Mucosa of gallbladder (tissue), 1 donor: ENCODE results near the gene CACNB4. TPM values are rescaled to one million over a fixed set of nuclear protein-coding genes. Genes with fewer than 3 reads are reported as not detected.
"Not testable (repeated sequence)": the region's sequence is repeated elsewhere in the genome, so short reads cannot be mapped to it uniquely, and the experiment has no call there.

Experiments used
- DNase-seq: peaks from one replicate; pipeline ENCODE4 v3.0.0-alpha.2; 2020; ENCODE audit warnings: low spot score
- total RNA-seq: library from RNA; stranded (reverse); gene quantifications from one replicate; pipeline ENCODE4 v1.2.1, GENCODE V29; 2021
- donor health status: DM: no; HTN: no; CAD: no.

CACNB4 gene
- total RNA-seq, 1 donor from 2014 or later = 1.8 TPM

DNA sequence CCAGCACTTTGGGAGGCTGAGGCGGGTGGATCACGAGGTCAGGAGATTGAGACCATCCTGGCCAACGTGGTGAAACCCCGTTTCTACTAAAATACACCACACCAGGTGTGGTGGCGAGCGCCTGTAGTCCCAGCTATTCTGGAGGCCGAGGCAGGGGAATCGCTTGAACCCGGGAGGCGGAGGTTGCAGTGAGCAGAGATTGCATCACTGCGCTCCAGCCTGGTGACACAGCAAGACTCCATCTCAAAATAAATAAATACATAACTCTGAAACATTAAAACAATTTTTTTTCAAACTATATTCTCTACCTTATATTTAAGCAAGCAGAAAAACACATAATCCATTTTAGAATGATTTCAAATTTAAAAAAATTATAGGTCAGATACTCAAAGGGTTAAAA, 77.8 kb downstream of the CACNB4 start:
- not testable (repeated sequence) for DNase-seq

DNA sequence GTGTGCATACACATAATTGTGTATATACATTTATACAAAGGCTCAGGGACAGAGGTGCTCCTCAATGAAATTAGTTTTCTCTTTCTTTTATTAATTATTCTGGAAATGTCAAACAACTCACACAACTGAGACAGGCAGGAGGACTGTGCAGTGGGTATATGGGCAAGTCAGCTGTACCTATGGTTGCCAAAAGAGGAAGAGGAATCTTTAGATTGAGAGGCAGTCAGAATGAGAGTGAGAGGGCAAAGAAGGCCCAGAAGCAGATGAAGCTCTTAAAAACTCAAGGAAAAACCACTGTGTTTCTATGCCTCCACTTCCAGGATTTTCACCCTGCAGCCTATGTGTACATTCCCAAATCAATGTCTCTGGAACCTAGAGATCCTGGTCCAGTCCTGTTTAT, 79.1 kb downstream of the CACNB4 start:
- no peak for DNase-seq

DNA sequence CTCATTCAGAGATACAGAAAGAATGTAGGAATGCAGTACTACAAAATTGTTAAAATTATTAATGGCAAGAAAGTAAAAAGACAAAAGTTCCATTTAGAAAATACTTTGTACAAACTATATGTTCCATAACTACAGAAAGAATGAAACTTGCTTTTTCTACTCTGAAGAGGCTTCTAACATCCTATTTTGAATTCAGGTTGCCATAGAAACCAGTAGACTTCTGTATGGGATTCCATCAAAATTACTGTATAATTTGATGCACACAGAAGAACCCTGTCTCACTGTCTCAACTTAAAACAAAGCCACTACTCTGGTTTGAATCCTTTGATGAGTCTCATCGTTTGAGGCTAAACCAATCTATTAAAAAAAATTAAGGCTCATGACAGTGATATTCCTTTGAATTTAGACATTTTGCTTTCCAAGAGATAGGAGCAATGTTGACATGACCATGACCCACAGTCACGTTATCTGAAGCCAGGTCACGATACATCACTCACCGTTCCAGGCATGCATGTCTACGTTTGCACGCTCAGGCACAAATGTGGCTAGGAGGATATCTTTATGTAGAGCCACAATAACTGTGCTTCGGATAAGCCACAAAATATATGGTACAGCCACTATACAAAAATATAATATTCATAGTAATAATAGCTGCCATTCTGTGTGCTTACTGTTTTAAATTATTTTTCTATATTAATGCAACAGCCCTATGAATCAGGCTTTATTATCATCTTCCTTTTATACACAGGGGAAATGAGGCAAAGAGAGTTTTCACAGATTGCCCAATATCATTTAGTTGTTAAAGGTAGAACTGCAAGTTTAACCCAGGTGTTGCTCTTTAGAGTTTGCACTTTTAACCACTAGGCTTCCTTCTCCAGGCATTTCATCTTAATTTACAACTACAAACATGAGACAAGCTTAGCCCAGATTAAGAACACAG, 82.4 kb downstream of the CACNB4 start:
- no peak for DNase-seq

DNA sequence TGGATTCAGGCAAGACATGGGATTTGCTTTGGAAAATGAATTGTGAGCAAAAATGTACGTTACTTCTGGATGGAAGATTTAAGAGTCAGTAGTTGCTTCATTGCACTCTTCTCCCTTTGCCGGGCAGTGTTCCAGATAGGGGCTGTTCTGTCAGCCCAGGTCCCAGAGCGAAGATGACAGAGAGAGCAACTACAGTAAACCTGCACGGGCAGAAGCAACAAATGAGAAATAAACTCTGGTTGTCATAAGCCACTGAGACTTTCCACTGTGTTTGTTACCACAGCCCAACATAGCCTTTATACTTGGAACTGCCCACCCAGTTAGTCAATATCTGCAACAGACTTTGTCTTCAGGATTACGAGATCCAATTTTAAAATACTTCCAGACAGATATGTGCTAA, 83.3 kb downstream of the CACNB4 start:
- no peak for DNase-seq

DNA sequence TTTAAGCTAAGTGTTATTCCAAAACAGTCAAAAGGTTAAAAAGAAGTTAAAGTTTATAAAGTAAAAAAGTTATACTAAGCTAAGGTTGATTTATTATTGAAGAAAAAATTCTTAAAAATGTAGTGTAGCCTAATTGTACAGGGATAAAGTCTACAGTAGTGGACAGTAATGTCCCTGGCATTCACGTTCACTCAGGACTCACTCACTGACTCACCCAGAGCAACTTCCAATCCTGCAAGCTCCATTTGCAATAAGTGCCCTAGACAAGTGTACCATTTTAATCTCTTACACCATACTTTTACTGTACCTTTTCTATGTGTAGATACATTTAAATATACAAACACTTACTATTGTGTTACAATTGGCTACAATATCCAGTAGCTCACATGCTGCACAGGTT, 86.1 kb downstream of the CACNB4 start:
- DNase-seq = no peak

DNA sequence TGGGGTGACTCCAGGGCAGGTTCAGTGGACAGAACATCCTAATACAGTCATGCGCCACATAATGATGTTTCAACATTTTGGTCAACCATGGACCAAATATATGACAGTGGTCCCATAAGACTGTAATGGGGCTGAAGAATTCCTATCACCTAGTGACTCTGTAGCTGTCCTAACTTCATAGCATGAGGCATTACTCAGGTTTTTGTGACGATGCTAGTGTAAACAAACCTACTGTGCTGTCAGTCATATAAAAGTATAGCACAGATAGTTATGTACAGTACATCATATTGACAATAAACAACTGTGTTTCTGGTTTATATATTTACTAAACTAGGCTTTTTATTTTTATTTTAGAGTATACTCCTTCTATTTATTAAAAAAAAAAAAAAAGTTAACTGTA, 87.1 kb downstream of the CACNB4 start:
- DNase-seq = no peak

DNA sequence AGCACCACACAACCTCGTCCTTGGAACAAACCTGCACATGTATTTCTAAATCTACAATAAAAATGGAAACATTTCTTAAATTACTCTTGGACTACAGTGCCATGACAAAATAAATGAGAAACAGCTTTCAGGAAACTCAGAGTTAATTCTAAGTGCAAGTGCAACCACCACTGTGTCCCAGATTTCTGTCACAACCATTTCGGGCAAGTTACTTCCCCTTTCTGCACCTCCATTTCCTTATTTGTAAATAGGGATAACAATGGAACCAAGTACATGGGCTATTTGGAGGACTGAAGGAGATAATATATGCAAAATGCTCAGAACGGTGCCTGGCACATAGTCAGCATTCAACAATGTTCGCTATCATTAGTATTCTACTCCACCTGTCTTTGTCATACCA, 93.2 kb downstream of the CACNB4 start:
- DNase-seq = no peak

DNA sequence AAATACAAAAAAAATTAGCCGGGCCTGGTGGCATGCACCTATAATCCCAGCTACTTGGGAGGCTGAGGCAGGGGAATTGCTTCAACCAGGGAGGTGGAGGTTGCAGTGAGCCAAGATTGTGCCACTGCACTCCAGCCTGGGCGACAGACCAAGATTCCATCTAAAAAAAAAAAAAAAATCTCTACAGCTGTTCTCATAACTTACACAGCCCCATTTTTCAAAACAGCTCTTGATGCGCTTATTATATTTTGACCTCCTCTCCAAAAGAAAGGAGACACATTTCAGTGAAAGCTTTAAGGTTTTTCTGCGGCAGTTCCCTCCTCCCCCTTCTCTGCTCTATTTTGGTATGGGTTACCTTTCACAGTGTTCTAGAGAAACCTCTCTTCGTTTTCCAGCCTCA, 95.6 kb downstream of the CACNB4 start:
- not testable (repeated sequence) for DNase-seq

DNA sequence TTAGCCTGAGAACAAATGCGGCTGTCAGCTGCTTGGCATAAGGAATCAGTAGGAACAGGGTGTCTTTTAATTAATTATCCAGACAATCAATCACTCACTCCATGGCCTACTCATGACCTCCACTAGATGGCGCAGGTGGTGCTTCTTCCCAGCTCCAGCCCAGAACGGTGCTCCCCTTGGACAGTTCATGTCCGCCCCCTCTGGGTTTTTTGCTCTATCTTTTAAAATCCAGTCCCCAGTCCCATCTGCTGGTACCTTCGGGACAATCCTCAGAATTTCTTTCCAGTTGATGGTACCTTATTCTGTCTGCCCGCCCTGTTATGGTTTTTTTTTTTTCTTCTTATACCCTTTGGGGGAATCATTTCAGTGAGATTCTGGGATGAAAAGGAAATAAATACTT, 99.8 kb downstream of the CACNB4 start:
- peak; percentile 23 for DNase-seq

DNA sequence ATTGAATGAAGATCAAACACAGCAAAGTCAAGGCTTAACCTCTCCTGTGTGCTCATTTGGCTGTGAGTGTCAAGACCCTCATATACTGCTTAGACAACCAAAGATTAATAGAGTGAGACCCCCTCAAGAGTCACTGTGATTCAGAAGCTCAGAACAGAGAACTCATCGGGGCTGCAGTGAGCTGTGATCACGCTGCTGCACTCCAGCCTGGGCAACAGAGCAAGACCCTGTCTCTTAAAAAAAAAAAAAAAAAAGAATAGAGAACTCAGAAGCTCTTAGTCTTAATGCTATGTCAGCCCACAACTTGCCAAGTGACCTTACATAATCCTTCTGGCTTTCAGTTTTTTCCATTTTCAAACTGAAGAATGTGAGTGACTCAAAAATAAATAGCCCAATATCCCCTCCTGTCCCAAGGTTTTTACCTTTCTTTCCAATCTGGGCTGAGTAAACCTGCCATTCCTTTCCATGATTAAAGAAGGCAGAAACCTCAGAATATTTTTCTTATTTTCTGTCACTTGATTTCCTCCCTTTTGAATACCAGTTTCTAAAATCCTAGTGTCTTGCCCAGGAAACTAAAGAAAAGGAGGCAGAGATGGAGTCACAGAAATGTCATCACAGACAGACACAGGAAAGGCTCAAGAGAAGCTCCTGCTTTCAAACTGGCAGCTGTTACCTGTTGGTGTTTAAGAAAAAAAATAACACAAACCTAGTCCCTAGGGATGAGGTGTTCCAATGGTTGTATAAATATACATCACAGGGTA, 102.4 kb downstream of the CACNB4 start:
- no peak for DNase-seq

DNA sequence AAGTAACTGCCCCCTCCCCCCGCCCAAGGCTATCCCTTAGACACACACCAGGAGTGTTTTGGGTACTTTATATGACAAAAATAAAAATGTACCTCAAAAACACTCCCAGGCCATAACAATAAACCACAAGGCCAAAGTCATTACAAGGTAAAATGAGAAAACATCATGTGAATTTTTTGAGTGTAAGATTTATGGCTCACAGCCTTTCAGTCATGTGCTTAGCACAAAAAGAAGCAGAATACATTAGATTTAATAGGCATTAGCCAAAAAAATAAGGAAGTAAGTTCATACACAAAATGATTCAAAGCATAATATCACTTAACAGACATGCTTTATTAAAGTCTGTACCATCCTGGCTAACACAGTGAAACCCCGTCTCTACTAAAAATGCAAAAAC, 103.7 kb downstream of the CACNB4 start:
- no peak for DNase-seq

DNA sequence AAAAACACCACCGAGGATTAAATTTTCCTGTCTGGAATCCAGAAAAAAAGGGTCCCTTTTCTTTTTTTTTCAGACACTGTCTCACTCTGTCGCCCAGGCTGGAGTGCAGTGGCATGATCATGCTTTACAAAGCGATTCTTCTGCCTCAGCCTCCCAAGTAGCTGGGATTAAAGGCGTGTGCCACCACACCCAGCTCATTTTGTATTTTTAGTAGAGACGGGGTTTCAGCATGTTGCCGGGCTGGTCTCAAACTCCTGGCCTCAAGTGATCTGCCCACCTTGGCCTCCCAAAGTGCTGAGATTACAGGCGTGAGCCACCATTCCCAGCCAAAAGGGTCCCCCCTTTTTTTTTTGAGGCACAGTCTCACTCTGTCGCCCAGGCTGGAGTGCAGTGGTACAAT, 104.7 kb downstream of the CACNB4 start:
- DNase-seq = not testable (repeated sequence)

DNA sequence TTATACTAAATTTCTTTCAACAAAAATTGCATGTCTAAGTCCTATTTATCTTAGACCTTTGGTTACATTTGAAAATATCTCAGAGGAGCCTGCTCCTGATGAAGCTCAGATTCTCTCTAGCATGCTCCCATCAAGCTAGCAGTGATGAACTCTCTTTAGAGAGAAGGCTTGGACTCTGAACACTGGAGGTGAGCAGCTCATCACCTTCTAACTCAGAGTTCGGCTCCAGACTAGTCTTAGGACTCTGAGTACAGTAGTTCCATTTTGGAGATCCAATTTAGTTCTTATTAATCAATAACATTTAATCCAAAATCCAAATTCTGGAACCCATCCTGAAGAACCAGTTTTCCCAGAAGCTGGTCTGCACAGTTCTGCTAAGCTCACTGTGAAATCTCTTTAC, 107.8 kb downstream of the CACNB4 start:
- DNase-seq = no peak

DNA sequence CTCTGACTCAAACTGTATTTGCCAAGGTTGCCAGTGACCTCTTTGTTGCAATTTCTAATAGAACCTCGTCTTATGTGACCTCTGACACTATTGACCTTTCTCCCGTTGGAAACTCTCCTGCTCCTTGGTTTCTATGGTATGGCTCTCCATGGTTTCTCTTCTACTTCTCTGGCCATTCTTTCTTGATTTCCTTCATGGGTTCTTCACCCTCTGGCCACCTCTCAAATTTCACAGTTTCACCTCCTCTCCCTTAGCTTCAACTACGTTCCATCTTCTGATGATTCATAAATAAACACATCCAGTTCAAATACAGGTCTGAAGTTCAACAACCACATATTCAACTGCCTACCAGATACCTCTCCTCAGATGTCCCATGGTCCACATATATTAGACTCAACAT, 109.5 kb downstream of the CACNB4 start:
- DNase-seq = no peak

DNA sequence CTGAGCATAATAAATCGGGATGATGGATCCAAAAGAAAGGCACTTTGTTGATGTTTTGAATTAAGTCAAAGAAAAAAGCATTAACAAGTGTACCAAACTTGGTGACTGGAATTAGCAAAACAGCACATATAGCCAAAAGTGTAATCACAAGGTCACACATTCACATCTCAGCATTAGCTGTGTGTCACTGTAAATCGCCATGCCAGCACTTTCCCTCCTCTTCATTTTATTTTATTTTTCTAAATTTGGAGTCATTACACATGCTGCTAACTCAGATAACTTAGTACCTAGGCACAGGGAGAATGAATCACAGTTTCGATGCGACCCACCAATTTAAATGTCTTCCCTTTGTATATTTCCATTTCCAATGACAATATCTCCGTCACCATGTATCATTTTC, 111.4 kb downstream of the CACNB4 start:
- no peak for DNase-seq

DNA sequence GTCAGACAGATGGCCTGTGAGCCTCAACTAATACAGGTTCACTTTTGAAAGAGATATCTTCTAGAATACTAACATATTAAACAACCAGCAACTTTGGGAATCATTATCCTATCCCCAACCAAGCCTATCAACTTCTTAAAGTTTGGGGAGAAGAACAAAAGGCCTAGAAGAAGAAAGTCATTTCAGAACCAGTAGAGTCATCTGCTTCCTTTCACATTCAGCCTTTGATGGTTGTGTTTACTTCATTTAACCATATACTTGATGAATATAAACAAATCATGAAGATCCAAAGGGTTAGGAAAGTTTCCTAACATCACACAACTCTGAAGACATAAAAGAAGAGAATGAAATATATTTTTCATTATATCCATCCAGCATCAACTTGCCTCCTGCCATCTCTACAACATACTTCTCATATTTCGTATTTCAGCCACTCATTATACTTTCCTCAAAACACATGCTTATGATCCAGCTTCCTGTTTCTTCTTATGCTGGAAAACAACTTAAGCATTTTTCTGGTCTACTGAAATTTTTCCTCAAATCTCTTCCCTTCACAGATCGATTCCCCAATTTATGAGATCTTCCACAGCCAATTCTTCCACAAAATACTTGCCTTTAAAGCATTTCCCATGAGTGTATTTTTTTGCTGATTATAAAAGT, 114.3 kb downstream of the CACNB4 start:
- DNase-seq = no peak

DNA sequence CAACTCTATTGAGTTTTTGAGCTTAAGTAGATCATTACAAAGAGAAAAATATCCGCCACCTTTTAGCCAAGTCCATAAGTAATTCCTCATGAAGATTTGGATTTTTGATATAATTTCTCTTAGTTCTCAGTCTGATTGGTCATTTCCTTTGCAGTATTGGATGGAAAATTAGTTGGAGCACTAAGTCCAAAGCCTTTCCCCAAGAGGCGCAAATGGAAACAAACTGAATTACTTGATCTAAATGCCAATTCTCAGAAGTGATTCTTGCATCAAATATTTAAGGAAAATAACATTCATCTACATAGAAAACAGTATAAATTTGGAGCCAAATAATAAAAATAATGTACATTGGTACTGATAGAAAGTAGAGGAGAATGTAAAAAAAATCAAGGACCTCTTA, 115.6 kb downstream of the CACNB4 start:
- no peak for DNase-seq

DNA sequence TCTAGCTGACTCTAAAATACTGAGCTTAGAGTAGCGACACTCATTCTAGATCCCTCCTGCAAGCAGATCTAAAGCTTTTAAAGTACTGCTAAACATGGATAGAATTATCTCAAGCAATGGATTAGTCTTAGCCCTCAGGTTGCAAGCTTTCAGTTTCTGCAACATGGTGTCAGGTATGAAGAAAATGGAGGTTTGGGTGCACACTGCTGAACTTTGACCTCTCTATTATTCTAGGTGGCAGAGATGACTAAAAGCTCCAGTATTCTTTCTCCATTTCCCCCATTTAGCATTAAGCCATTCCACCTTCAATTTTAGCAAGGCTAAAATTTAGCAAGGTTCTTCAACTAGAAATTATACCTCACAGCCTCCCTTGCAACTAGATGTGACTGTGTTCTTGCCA, 117.0 kb downstream of the CACNB4 start:
- no peak for DNase-seq

DNA sequence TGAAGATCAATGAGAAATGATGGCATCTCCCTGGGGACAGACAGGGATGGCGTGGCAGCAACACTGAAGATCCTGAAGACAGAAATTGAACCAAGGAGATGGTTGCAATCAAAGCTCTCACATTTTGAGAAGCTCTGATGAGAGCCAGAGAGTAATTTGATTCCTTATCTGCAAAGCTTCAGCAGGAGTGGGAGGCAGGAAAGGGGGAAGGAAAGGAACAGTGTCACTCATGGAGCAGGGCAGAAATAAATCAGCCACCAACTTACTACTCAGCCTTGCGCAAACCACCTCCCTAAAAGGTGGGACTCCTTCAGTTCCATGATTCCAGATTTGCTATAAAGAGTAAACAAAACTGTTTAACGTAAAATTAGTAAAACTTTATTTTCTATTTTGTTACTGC, 119.2 kb downstream of the CACNB4 start:
- DNase-seq = no peak

DNA sequence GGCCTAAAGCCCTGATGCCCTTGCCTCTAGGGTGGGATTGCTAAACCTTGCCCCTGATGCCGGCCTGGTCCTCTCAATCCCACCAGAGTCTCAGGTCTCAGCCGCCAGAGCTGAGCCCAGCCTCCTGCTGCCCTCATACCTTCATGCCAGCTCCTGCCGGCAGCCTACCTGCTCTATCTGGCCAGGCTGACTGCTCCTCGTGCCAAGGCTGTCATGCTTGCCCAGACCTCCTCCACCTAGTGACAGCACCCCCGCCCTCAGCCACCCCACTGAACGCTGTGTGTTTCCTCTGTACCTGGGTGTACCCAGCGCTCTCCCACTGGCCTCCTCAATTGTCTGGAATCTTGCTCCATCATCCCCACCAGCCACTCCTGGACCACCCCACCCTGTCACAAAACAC, 120.1 kb downstream of the CACNB4 start:
- DNase-seq = no peak

DNA sequence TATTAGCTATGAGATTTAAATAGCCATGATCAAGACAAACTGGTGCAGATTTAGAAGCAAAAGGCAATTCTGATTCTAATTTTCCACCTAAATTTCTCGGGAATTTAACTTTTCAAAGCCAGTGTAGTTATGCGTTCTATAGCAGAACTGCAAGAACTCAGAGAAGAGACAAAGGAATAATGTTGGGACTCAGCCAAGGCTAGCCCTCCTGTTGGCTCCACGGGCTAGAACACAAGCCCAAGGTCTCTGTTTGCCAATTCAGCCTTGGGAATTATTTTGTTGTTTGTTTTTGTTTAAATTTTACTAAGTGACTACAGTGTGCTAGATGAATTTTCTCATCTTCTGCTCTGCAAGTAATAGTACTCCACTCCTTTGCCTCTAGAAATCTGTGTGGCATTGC, 121.2 kb downstream of the CACNB4 start:
- no peak for DNase-seq

DNA sequence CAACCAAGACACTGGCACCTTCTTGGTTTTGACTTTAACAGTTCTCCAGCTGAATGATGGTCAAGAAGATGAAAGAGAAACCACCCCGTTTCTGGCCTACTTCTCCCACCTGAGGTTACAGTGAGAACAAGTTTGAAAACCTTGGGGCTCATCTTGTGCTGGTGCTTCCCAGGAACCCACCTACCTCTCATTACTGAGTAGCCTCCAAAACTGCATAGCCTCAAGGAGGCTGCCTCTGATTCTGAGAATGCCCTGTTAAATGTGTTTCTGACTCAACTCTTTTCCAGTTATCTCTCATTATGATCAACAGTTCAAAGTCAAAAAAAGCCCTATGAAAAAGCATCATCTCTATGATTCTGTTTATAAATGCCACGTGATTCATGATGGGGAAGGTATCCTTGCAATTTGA, 121.9 kb downstream of the CACNB4 start:
- no peak for DNase-seq
